Effector memory CD4-positive, alpha-beta T cell (primary cell): ENCODE measurements around the gene KRT36.

Experiments
- DNase-seq, 3 donors: peaks; one replicate each; pipeline ENCODE4 v3.0.0-alpha.2; 2020
- H3K27ac ChIP-seq: 2 replicates; pipeline ENCODE4 v1.7.0; 2013; ENCODE audit warnings: mild to moderate bottlenecking, low read length, moderate library complexity; ENCODE audit not compliant: insufficient read depth, poor library complexity, severe bottlenecking
- H3K27me3 ChIP-seq: replicated peaks from 2 replicates; pipeline ENCODE4 v1.7.0; 2013; ENCODE audit warnings: mild to moderate bottlenecking, low read length; ENCODE audit not compliant: insufficient read depth, control insufficient read depth, poor library complexity, severe bottlenecking
- H3K36me3 ChIP-seq: 2 replicates; pipeline ENCODE4 v1.7.0; 2013; ENCODE audit warnings: mild to moderate bottlenecking, low read length, moderate library complexity; ENCODE audit not compliant: control insufficient read depth, insufficient read depth
- H3K4me1 ChIP-seq: 2 replicates; pipeline ENCODE4 v1.7.0; 2013; ENCODE audit warnings: low read length, mild to moderate bottlenecking; ENCODE audit not compliant: control insufficient read depth, insufficient read depth, poor library complexity, severe bottlenecking
- H3K4me3 ChIP-seq: 2 replicates; pipeline ENCODE4 v1.7.0; 2013; ENCODE audit warnings: low read length, low read depth, mild to moderate bottlenecking; ENCODE audit not compliant: insufficient read depth, poor library complexity, severe bottlenecking
- H3K9me3 ChIP-seq: 2 replicates; pipeline ENCODE4 v1.7.0; 2013; ENCODE audit warnings: mild to moderate bottlenecking, low read length, moderate library complexity; ENCODE audit not compliant: control insufficient read depth

The KRT36 gene

DNA sequence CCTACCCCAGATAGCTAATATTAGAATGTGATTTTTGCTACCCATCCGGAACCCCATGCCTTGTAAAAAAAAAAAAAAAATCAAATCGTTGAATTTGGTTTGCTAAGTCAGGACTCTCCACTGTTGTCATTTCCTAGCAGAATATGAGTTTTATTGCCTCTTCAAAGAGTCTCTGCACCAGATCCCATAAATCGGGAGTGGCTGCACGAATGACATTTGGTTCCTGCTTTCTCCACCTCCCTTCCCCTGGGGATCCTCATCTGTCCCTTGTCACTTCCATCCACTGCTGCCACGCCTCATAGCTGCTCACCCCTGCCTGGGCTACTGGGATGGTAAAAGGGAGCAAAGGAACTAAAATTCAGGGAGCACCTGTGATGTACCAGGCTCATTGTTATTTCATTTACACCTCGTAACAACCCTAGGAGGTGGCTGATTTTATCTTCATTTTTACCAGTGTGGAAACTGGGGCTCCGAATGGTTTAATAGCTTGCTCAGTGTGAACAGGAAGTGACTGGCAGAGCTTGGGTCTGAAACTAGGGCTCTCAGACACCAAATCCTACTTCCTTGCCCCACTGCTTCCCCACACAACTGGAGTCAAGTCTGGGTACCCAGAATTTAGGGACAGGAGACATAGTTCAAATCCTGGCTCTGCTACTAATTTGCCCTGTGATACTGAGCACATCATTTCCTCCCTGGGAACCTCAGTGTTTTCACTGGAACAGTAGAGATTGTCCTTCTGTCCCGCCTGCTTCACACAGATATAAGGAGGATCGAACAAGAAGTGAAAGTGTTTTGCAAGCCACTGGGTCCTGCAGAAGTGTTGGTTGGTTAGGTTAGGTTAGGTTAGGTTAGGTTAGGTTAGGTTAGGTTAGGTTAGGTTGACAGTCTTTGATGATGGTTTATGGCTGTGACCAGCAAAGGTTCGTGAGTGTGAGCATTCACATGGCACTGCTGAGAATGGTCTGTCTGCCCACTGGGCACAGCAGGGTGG, 585 bp upstream of the KRT36 start:
- no peak overlapping the region for H3K27ac ChIP-seq
- DNase-seq: no peak

DNA sequence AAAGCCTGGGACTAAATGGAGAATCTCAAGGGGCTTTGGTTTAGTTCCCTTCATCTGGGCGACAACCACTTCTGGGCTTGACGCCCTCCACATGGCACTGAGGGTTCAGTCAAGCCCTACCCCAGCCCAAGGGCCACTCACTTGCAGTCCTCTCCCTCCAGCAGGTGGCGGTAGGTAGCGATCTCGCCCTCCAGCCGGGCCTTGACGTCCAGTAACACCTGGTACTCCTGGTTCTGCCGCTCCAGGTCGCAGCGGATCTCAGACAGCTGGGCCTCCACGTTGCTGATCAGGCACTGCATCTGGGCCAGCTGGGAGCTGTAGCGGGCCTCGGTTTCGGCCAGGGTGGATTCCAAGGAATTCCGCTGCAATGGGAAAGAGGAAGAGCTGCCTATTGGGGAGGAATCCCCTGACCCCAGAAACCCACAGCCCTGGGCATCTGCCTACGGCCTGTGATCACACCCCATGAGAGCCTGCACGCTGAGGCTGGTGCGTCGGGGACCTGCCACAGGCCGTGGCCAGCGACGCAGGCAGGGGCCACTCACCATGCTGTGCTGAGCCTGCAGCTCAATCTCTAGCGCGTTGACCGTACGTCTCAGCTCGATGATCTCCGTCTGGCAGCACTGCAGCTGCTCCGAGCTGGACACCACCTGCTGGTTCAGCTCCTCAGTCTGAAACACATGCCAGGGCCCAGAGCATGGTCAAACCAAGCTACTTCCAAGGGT, 2.7 kb downstream of the KRT36 start:
- DNase-seq: no peak

More for the DNA sequence above, 585 bp upstream of the KRT36 start:
- Histone ChIP-seq H3K4me3 (no peak overlapping the region), H3K36me3 (no peaks in the 10 kb centered on the region), H3K4me1 (peaks cover 5% of the 10 kb centered on the region), H3K9me3 (no peaks in the 10 kb centered on the region), H3K27me3 (no peaks in the 10 kb centered on the region)

GRCh38 chr17:41486316-41486715, 3.4 kb downstream of the KRT36 start:
- no peak for DNase-seq

More for the DNA sequence above, 2.7 kb downstream of the KRT36 start:
- Histone ChIP-seq H3K36me3 (no peaks in the 10 kb centered on the region), H3K9me3 (no peaks in the 10 kb centered on the region), H3K27ac (no peak overlapping the region), H3K27me3 (no peaks in the 10 kb centered on the region), H3K4me3 (no peak overlapping the region), H3K4me1 (peaks cover 5% of the 10 kb centered on the region)

DNA sequence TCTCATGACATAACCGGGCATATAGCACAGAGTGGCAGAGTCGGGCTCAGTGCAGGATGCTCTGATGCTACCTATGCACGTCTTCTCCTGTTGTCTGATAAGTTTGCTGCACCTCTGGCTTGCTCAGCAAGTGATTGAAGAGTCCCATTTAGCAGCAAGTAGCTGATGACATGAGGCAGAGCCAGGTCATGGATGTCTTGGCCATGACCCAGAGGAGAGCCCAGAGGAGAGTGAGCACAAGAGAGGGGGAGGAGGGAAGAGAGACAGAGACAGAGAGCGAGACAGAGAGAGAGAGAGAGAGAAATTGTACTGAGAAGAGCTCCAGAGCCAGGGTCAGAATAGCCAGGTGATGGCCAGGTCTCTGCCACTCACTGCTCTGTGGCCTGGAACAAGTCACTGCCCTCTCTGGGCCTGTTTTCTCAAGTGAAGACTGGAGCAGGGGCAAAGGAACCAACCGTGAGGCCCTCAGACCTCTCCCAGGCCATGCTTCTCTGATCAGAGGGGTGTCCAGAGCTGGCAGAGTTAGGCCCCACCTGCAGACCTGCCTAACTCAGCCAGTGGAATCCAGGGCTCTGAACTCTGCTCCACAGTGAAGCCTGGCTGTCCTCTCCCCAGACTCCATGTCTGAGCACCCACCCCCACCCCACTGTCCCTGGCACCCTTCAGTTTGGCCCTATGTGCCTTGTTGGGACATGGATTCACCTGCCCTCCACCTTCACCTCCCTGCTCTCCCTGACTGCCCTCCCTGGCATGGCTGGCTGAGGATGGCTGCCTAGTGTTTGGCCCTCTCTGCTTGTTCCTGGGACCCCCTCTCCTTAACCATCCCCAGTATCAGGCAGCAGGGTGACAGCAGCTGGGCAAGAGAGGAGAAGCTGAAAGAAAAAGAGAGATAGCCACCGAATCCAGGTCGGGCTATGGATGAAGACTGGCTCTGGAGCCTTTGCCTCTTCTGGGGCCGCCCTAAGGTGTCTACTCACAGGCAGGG, 4.5 kb downstream of the KRT36 start:
- Histone ChIP-seq H3K4me1 (peaks cover 2% of the 10 kb centered on the region), H3K36me3 (no peaks in the 10 kb centered on the region), H3K27me3 (no peaks in the 10 kb centered on the region), H3K9me3 (no peaks in the 10 kb centered on the region), H3K4me3 (no peak overlapping the region), H3K27ac (no peak overlapping the region)
- DNase-seq: no peak

More at GRCh38 chr17:41486316-41486715, 3.4 kb downstream of the KRT36 start:
- Histone ChIP-seq H3K27me3 (no peaks in the 10 kb centered on the region), H3K4me1 (peaks cover 5% of the 10 kb centered on the region), H3K36me3 (no peaks in the 10 kb centered on the region), H3K9me3 (no peaks in the 10 kb centered on the region), H3K4me3 (no peak overlapping the region), H3K27ac (no peak overlapping the region)

DNA sequence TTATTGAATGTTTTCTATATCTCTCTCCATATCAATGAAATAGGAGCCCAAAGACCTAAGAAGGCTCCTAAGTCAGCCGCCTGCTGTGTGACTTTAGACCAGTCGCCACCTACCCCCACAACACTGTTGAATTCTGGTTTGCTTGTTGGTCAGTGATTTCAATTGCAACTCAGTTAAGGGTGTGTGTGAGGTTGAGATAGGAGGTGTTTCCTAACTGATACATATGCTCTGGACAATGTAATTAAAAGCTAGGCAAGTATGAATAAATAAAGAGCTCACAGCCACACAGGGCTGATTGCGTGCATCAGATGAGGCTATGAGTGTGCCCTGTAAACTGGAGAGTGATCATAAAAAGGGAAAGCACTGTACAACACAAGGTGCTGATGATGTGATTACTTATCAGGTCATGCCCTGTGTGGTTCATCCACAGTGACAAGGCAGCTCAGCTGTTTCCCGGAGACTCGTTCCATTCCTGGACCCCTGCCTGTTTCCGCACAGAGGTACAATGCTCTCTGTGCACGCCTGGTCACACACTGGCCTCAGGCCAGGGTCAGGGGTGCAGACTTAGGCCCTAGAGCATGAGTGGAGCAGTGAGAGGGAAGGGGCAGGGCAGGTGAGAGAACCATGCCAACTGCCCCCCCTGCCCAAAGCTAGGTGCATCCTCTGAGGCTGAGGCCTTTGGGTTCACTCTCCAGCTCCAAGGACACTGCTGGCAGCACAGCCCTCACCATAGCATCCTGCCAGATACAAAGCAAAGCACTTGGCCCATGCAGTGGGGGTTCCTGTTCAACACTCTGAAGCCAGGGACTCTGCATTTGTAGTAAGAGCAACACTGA, 5.5 kb downstream of the KRT36 start:
- Histone ChIP-seq H3K36me3 (no peaks in the 10 kb centered on the region), H3K4me3 (no peak overlapping the region), H3K9me3 (no peaks in the 10 kb centered on the region), H3K27me3 (no peaks in the 10 kb centered on the region), H3K4me1 (no peaks in the 10 kb centered on the region), H3K27ac (no peak overlapping the region)
- DNase-seq: no peak

DNA sequence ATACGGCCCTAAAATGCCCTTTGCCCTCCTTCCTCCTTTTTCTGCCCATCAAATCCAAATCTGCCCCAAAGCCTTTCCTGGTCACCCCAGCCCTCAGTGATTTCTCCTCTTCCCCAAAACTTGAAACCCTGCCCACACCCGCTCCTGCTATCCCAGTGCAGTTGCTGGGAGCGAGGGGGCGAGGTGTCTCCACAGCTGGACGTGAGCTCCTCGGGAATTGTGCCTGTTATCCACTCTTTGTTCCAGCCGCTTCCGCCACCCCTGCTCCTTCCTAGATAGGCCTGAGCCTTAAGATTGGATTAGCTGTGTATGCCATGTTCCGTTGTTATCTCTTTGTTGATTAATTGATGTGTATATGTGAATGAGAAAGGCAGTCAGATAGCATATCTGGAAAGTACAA, 6.2 kb downstream of the KRT36 start:
- no peak for DNase-seq
- Histone ChIP-seq H3K36me3 (no peaks in the 10 kb centered on the region), H3K9me3 (no peaks in the 10 kb centered on the region), H3K4me3 (no peak overlapping the region), H3K4me1 (no peaks in the 10 kb centered on the region), H3K27ac (no peak overlapping the region), H3K27me3 (no peaks in the 10 kb centered on the region)

DNA sequence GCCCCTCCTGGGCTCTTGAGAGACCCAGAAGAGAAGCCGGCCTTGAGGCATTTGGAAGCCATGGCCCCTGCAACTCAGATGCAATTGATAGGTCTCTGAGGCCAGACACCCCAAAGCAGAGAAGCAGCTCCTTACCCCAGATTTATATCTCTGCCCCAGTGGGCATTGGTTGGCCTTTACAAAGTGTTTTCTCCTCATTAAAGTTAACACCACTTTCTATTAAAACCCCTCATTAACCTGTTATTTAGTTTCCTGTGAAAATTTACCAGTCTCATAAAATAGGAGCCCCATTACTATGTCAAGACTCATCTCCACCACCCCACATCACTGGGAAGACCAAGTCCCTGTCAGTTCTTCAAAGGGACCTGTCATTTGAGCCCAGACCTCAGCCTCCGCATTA, 8.7 kb downstream of the KRT36 start, which contains the start of gene KRT35:
Gene KRT35 (minus strand): TSS at position 116 of the 400 bp plus-strand sequence. CDS start 54 bp downstream, at position 62.
- no peaks in the 10 kb centered on the region for H3K9me3 ChIP-seq
- H3K36me3 ChIP-seq: no peaks in the 10 kb centered on the region
- no peak within 1 kb of the TSS for H3K27ac ChIP-seq
- no peak for DNase-seq
- no peaks in the 10 kb centered on the region for H3K4me1 ChIP-seq
- no peak within 1 kb of the TSS for H3K4me3 ChIP-seq
- H3K27me3 ChIP-seq: no peaks in the 10 kb centered on the region

DNA sequence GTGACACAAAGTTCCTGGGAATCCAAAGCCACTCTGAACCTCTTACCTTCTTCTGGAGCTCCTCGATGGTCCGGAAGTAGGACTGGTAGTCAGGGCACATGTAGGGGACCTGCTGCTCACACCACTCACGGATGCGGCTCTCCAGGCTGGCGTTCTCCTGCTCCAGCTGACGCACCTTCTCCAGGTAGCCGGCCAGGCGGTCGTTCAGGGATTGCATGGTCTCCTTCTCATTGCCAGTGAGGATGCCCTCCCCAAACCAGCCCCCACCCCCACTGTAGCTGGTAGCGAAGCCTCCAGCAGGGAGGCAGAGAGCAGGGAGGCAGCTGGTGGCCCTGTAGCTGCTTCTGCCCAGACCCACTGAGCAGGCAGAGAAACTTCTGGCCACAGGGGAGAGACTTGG, 9.1 kb downstream of the KRT36 start:
- Histone ChIP-seq H3K4me1 (no peaks in the 10 kb centered on the region), H3K36me3 (no peaks in the 10 kb centered on the region), H3K4me3 (no peak overlapping the region), H3K27me3 (no peaks in the 10 kb centered on the region), H3K9me3 (no peaks in the 10 kb centered on the region), H3K27ac (no peak overlapping the region)
- no peak for DNase-seq

- DNase-seq: no peak
- Histone ChIP-seq H3K4me1 (no peaks in the 10 kb centered on the region), H3K9me3 (no peaks in the 10 kb centered on the region), H3K4me3 (no peak overlapping the region), H3K36me3 (no peaks in the 10 kb centered on the region), H3K27ac (no peak overlapping the region), H3K27me3 (no peaks in the 10 kb centered on the region)
Measured at GRCh38 chr17:41480136-41480535, 9.6 kb downstream of the KRT36 start.
